ENCODE measurements around the gene TOR4A. TPM values are rescaled to one million over a fixed set of nuclear protein-coding genes. Genes with fewer than 3 reads are reported as not detected.

TOR4A gene
- total RNA-seq, 2 donors from 2014 or later, result 14.2 to 18.9 TPM

DNA sequence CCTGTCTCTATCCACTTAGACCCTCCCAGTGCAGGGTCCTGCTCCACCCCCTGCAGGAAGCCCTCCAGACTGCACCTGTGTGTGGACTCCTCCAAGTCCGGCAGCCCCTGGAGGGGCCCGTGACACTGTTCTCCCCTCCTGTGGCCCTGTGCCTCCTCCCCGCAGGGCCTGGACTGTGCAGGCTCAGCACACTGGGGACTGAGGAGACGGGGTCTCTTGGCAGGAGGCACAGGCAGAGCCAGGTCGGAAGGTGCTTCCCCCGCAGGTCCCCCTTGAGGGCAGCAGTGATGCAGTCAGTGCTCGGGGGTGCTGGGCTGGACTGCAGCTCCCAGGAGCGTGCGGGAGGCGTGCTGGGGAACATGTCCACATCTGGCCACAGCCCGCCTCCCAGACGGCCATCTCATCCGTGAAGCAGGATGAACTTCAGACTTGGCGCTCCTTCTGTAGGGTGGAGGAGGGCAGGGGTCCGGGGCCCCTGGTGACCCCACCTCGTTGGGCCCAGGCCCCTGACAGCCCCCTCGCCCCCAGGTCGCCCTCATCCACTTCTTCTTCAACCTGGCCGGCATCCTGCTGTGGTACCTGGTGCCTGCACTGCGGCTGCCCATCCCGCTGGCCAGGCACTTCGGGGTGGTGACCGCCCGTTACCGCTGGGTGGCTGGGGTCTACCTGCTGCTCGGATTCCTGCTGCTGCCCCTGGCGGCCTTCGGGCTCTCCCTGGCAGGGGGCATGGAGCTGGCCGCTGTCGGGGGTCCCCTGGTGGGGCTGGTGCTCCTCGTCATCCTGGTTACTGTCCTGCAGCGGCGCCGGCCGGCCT is 41.9 kb upstream of the TOR4A start:
- Histone ChIP-seq H3K27me3 (ENCODE audit: control insufficient read depth, insufficient read depth, low read length, poor library complexity, severe bottlenecking) (no peaks in the 10 kb centered on the region), H3K9ac (ENCODE audit: extremely low read depth, low read length, poor library complexity, severe bottlenecking) (no peak overlapping the region), H3K36me3 (ENCODE audit: control insufficient read depth, insufficient read depth, low read length) (peaks cover 5% of the 10 kb centered on the region), H3K4me1 (ENCODE audit: control insufficient read depth, insufficient read depth, low read length) (peaks cover 20% of the 10 kb centered on the region), H3K27ac (ENCODE audit: low read depth, low read length) (no peak overlapping the region), H3K9me3 (ENCODE audit: control insufficient read depth, low read length) (no peaks in the 10 kb centered on the region), H3K4me3 (ENCODE audit: low read length) (no peak overlapping the region)
- H3K27ac Mint-ChIP-seq, result no peak overlapping the region
- peaks cover 16% of the 10 kb centered on the region for H3K4me1 Mint-ChIP-seq
- no peaks in the 10 kb centered on the region for H3K36me3 Mint-ChIP-seq (ENCODE audit: low read depth)
- no peaks in the 10 kb centered on the region for H3K27me3 Mint-ChIP-seq (ENCODE audit: insufficient read depth)
- H3K9me3 Mint-ChIP-seq, result no peaks in the 10 kb centered on the region
- TF ChIP-seq, protein P1, sequence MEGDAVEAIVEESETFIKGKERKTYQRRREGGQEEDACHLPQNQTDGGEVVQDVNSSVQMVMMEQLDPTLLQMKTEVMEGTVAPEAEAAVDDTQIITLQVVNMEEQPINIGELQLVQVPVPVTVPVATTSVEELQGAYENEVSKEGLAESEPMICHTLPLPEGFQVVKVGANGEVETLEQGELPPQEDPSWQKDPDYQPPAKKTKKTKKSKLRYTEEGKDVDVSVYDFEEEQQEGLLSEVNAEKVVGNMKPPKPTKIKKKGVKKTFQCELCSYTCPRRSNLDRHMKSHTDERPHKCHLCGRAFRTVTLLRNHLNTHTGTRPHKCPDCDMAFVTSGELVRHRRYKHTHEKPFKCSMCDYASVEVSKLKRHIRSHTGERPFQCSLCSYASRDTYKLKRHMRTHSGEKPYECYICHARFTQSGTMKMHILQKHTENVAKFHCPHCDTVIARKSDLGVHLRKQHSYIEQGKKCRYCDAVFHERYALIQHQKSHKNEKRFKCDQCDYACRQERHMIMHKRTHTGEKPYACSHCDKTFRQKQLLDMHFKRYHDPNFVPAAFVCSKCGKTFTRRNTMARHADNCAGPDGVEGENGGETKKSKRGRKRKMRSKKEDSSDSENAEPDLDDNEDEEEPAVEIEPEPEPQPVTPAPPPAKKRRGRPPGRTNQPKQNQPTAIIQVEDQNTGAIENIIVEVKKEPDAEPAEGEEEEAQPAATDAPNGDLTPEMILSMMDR (conservative IDR thresholded peaks at IDR 0.05), result peak; percentile 51
- DNase-seq, result peak; percentile 75
- 88 to 91% methylated on average over 13 to 35 of the region's 35 CpGs for WGBS, 2 experiments (ENCODE audit: insufficient coverage in 1 of 2, insufficient read length in 1 of 2)
- no peak overlapping the region for H3K4me3 Mint-ChIP-seq

- H3K36me3 ChIP-seq (ENCODE audit: control insufficient read depth, insufficient read depth, low read length), result peaks cover 5% of the 10 kb centered on the region
- H3K27me3 ChIP-seq (ENCODE audit: control insufficient read depth, insufficient read depth, low read length, poor library complexity, severe bottlenecking), result no peaks in the 10 kb centered on the region
- H3K9ac ChIP-seq (ENCODE audit: extremely low read depth, low read length, poor library complexity, severe bottlenecking), result no peak overlapping the region
- WGBS, 2 experiments (ENCODE audit: insufficient coverage in 1 of 2, insufficient read length in 1 of 2), result 36 to 72% methylated on average over 5 to 31 of the region's 31 CpGs
- Mint-ChIP-seq H3K27me3 (ENCODE audit: insufficient read depth) (no peaks in the 10 kb centered on the region), H3K27ac (no peak overlapping the region), H3K9me3 (no peaks in the 10 kb centered on the region), H3K4me3 (no peak overlapping the region), H3K4me1 (peaks cover 16% of the 10 kb centered on the region), H3K36me3 (ENCODE audit: low read depth) (no peaks in the 10 kb centered on the region)
- no peak overlapping the region for H3K27ac ChIP-seq (ENCODE audit: low read depth, low read length)
- TF ChIP-seq, protein P1 (conservative IDR thresholded peaks at IDR 0.05), result peak; percentile 100
- no peaks in the 10 kb centered on the region for H3K9me3 ChIP-seq (ENCODE audit: control insufficient read depth, low read length)
- H3K4me1 ChIP-seq (ENCODE audit: control insufficient read depth, insufficient read depth, low read length), result peaks cover 20% of the 10 kb centered on the region
- no peak overlapping the region for H3K4me3 ChIP-seq (ENCODE audit: low read length)
- DNase-seq, result peak; percentile 96
Measured at GRCh38 chr9:137236238-137236935, 41.1 kb upstream of the TOR4A start.

DNA sequence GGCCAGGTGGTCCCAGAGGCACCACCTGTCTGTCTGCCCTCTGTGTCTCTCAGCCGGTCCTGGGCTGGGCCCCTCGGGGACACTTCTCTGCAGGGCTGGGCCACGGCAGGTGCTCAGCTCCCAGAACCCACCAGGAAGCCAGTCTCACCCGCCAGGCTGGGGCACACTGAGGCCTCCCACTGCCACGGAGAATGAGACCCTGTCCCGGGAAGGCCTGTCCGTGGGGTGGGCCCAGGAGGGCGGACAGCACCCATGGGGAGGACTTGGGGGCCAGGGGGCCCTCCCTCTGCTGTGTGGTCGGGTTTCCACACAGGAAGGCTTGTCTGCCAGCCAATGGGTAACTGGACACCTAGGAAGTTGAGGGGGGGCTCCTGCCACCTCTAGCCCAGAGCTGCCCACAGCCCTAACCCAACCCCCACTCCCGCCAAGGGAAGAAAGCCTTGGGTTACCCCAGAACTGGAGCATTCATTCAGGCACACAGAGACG is 40.5 kb upstream of the TOR4A start:
- Histone ChIP-seq H3K27ac (ENCODE audit: low read depth, low read length) (no peak overlapping the region), H3K27me3 (ENCODE audit: control insufficient read depth, insufficient read depth, low read length, poor library complexity, severe bottlenecking) (no peaks in the 10 kb centered on the region), H3K36me3 (ENCODE audit: control insufficient read depth, insufficient read depth, low read length) (peaks cover 7% of the 10 kb centered on the region), H3K9ac (ENCODE audit: extremely low read depth, low read length, poor library complexity, severe bottlenecking) (peak overlapping the region; percentile 41), H3K4me3 (ENCODE audit: low read length) (no peak overlapping the region), H3K4me1 (ENCODE audit: control insufficient read depth, insufficient read depth, low read length) (peaks cover 20% of the 10 kb centered on the region), H3K9me3 (ENCODE audit: control insufficient read depth, low read length) (no peaks in the 10 kb centered on the region)
- Mint-ChIP-seq H3K4me1 (peaks cover 16% of the 10 kb centered on the region), H3K4me3 (no peak overlapping the region), H3K27ac (no peak overlapping the region), H3K36me3 (ENCODE audit: low read depth) (no peaks in the 10 kb centered on the region), H3K27me3 (ENCODE audit: insufficient read depth) (no peaks in the 10 kb centered on the region), H3K9me3 (no peaks in the 10 kb centered on the region)
- 73 to 79% methylated on average over 6 to 11 of the region's 11 CpGs for WGBS, 2 experiments (ENCODE audit: insufficient coverage in 1 of 2, insufficient read length in 1 of 2)
- DNase-seq, result no peak
- TF ChIP-seq, protein P1 (conservative IDR thresholded peaks at IDR 0.05), result no peak

Measured in endodermal cell (in vitro differentiated cells).